ENCODE results near the gene HSPBP1.

The HSPBP1 gene

DNA sequence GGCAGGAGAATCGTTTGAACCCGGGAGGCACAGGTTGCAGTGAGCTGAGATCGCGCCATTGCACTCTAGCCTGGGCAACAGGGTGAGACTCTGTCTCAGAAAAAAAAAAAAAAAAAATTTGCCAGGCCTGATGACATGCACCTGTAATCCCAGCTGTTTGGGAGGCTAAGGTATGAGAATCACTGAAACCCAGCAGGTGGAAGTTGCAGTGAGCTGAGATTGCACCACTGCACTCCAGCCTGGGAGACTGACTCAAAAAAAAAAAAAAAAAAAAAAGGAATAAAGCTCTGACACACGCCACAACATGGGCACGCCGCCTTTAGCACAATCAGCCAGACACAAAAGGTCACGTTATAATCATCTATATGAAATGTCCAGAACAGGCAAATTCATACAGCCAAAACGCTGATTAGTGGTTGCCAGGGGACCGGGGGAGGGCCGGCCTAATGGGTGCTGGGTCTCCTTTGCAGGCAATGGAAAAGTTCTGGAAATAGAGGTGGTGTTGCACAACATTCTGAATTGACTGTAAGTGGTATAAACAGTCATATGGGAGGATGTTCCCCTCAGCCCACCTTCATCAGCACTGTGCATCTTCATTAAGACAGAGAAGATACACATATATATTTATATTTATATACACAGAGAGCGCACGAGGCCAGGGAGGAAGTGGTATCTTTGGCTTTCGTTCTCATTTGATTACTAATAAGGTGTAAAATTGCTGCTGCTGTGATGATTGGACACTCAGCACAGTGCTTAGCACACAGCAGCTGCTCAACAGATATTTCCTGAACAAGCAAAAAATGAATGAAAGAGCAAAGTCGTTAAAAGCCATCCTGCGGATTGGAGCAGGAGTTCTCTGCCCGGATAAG lies 3.8 kb downstream of the HSPBP1 start:
- peak; percentile 69 for DNase-seq (ENCODE audit: low spot score)

DNA sequence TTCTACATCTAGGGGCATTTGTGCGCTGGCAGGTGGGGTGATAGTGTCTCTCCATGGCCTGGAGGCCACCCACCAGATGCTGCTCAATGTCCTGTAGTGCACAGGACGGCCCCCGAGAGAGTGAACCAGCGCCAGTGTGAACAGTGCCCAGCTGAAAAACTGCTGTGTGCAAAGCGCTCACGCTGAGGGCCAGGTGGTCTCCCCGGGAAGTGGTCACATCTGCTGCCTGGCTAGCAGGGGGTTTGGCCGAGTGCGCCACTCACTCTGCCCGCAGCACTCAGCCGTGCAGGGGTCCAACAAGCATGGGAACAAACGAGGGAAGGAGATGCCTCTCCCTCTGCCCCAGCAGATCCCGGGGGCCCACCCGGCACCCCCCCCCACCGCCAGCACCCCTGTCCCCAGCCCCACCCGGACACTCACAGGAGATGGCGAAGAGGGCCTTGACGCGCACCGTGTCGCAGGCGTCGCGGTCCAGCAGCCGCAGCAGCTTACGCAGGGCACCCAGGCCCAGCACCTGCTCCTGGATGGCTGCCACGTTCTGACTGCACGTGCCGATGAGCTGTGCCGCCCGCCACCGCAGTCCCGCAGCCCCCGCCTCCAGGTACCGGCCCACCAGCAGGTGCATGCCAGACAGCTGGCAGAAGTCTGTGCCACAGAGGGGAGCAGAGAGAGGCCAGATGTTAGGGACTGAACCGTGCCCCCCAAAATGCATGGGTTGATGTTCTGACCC lies 5.8 kb downstream of the HSPBP1 start:
- no peak for DNase-seq (ENCODE audit: low spot score)

DNA sequence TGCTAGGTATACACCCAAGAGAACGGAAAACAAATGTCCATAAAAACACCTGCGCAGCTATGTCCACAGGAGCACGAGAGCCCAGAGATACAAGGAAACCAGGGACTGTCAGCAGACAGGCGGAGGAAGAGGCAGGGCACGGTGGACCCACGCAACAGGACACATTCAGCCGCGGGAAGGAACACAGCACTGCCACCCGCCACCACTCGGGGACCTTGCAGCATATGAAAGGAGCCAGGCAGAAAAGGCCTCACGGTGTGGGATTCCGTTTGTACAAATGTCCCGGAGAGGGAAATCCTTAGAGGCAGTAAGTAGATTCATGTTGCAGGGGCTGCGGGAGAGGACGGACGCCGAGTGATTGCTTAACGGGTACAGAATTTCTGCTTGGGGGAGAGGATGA lies 7.8 kb downstream of the HSPBP1 start:
- no peak for DNase-seq (ENCODE audit: low spot score)

DNA sequence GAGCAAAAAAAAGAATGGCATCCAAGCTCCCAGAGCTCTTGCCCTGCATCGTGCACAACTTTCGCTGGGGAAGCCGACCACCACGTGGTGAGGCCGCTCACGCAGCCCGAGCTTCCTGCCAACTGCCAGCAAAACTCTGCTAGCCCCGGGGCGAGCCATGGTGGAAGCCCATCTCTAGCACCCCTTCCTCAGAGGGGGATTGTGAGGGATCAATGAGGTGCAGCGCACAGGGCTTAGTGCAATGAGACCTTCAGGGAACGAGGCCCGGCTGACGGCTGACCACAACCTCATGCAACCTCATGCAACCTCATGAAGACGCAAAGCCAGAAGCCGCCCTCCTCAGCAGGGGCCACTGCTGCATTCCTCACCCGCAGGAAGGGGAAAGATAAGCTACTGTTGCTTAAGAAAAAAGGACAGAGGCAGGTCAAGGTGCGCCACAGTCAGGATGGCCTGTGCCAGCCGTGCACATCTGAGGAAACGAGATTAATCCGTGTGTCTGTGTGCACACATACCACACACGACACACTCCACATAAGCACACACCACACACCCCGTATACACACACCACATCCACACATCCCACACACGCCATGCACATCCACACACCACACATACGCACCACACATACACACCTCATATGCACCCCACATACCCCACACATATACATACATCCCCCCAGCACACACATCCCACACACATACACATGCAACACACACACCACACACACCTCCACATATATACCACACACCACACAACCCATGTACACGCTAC lies 9.6 kb downstream of the HSPBP1 start:
- DNase-seq (ENCODE audit: low spot score), result no peak

DNA sequence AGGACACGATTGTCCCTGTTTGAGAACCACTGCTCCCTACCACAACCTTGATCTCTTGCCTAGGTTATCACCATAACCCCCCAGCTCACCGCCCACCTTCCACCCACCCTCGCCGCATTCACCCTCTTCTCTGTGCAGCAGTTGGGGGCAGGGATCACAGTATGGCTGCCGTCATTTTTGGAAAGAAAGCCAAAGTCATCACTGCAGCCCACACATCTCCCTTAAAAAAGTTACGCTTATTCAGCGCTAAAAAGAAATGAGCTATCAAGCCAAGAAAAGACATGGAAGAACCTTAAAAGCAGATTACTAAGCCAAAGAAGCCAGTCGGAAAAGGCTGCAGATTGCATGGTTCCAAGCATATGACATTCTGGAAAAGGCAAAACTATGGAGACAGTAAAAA lies 10.6 kb downstream of the HSPBP1 start:
- DNase-seq (ENCODE audit: low spot score), result no peak

DNA sequence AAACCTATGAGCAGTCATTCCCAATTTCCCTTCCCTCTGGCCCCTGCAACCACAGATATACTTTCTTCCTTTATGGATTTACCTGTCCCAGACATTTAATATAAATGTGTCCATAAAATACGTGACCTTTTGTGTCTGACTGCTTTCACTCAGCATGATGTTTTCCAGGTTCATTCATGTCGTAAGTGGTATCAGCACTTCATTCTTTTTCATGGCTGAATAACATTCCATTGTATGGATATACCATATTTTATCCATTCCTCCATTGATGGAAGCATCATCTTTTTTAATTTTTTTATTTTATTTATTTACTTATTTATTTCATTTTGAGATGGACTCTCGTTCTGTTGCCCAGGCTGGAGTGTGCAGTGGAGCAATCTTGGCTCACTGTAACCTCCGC lies 13.1 kb downstream of the HSPBP1 start:
- no peak for DNase-seq (ENCODE audit: low spot score)

DNA sequence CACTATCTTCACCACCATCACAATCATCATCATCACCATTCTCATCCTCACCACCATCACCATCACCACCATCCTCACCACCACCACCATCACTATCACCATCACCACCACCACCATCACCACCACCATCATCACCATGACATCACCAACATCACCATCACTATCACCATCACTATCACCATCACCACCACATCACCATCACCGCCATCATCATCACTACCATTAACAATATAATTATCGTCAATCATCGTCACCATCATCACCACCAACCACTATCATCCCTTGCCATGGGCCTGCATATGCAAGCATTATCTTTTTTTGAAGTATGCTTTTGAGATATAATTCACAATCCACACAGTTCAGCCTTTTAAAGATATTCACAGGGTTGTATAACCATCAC lies 13.5 kb downstream of the HSPBP1 start:
- DNase-seq (ENCODE audit: low spot score), result no peak

DNA sequence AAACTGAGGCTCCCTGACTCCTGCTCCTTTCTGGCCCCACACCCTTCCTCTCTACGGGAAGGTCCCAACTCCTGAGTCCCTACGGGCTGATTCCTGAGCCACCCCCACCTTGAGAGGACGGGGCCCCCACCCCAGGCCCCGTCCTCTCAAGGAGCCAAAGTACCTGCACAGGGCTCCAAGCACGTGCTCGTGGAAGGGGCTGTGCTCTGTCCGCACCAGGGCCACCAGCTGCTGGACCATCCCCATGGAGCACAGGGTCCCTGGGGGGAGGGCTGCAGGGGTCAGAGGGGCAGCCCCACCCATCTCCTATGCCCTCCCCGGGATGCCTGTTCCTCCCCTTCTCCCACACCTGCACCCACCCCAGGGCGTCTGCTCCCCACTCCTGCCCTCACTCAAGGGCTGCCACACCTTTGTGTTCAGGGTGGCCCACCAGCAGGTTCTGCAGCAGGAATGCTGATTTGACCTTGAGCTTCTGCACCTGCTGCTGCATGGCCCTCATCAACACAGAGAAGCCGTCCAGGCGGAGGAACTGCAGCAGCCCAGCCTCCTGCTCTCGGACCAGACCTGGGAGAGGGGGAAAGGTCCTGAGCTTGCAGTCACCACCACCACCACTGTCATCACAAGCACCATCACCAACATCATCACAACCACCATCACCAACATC lies 14.1 kb downstream of the HSPBP1 start:
- no peak for DNase-seq (ENCODE audit: low spot score)

DNA sequence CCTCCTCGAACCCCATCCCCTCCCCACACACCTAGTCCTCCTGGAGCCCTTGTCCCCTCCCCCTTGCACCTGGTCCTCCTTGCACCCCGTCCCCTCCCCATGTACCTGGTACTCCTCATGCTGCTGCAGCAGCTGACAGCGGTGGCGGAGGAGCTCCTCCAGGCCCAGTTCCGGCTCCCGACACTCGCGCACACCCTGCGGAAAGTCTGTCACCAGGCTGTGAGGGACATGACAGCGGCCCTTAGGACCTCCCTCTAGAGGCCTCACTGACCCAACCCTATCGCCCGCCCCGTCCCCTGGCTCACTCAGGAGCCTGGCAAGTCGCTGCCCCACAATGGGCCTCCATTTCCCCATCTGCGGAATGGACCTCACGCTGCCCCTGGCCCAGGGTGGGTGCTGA lies 14.7 kb downstream of the HSPBP1 start:
- DNase-seq (ENCODE audit: low spot score), result no peak

DNA sequence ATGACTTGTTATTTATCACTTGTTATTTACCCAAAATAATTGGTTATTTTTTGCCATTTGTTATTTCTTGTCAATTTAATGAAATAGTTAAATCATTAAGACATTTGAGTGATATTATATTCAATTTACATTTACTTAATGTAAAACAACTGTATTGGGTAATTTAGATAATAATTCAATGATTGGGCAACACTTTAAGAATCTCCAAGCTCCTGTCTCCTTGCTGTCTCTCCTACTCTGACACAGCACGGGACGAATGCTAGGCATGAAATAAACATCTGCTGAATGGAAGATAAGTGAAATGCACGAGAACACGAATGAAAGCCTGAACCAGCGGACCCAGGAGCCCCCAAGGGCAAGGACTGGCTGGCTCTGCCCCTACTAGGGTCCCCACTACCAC lies 15.4 kb downstream of the HSPBP1 start:
- no peak for DNase-seq (ENCODE audit: low spot score)

DNA sequence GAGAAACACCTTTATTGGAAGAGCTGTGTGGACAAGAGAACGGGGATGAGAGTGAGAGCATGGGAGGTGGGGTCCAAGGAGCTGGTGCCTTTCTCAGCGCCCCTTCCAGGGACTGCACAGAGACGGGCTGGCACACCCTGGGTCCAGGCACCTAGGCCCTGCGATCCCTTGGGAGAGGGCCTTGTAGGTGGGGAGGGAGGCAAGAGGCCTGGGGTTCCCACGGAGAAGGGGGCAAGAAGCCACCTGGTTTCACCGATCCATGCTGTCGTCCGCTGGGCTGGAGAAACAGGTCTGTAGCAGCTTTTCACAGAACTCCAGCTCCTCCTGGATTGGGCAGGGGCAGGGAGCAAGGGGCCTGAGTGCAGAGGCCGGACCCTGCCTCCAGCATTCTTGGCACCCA lies 17.6 kb downstream of the HSPBP1 start:
- no peak for DNase-seq (ENCODE audit: low spot score)

DNA sequence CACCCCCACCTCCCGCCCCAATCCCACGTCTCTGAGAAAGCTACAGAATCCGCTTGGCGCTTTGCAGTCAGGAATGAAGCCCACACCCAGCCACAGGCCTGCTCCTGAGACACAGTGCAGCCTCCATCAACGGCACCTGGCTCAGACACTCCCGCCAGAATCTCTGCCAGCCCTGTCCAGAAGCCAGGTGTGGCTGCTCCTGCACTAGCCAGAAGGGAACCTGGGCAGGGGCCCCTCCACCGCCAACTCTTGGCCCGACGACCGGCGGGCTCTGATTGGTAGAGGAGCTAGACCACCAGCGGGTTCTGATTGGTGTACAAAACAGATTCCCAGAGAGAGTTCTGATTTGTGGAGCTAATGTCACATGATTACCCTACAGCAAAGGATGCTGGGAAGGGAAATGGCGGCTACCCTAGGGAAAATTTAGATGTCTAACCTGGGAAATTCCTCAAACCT lies 18.2 kb downstream of the HSPBP1 start:
- no peak for DNase-seq (ENCODE audit: low spot score)

DNA sequence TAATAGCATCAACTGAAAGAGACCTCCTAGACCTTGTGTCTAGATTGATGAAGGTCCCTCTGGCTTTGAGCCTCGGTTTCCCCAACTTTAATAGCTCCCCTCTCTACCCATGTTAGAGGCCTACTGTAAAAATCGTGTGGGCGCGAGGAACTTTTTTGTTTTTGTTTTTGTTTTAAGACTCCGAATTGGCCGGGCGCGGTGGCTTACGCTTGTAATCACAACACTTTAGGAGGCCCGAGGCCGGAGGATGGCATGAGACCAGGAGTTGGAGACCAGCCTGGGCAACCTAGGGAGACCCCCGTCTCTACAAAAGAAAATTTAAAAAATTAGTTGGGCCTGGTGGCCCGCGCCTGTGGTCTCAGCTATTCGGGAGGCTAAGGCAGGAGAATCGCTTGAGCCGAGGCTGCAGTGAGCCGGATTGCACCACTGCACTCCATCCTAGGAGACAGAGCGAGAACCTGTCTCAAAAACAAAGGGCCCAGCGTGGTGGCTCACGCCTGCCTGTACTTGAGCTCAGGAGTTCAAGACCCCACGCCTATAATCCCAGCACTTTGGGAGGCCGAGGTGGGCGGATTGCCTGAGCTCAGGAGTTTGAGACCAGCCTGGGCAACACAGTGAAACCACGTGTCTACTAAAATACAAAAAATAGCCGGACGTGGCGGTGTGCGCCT lies 20.2 kb downstream of the HSPBP1 start:
- no peak for DNase-seq (ENCODE audit: low spot score)

DNA sequence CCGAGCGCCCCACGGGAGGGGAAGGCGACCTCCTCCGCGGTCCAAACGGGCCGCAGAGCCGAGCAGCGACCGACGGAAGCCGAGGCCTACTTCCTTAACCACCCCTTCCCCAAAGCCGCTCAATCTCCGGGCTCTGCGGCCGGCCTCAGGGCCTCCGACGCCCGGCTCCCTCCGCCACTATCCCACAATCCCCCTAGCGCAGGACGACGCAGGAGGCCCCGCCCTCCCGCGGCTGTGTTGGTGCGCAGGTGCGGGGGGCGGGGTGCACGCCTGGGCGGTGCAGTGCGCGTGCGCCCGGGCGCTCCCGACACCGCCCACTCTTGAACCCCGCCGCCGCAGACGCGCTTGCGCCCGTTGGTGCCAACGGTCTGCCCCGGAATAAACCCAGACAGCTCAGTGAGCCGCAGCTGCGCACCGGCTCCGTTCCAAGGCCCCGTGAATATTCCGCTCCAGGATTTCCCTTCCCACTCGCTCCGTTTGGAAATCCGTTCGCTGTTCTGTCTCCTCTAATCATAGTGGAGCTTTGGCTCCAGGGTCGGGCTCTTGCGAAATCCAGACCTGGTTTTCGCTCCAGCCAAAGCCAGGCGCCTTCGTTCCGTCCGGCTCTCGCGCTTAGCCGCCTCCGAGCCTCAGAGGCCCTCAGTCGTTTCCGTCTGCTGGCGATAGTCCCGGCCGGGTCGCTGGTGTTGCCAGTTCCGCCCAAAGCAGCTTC lies 20.9 kb downstream of the HSPBP1 start, which contains the start of gene PPP6R1:
Gene PPP6R1, minus strand, starts transcription at position 190 of the 712 bp plus-strand sequence. CDS start 11,914 bp downstream, outside the sequence.
- DNase-seq (ENCODE audit: low spot score), result peak; percentile 97

DNA sequence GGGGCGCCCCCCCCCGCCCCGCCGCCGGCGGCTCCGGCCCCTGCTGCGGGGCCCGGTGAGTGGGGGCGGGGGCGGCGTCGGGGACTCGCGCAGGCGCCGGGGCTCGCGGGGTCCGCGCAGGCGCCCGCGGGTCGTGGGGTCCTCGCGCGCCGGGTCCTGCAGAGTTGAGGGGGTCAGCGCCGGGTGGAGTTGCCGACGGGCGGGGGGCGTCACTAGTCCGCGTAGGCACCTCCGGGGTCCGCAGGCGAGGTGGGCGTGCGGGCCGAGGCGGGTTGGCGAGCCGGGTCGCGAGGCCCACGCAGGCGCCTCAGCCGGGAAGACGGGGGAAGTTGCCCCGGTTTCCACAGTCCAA lies 21.5 kb downstream of the HSPBP1 start:
- peak; percentile 68 for DNase-seq (ENCODE audit: low spot score)

DNA sequence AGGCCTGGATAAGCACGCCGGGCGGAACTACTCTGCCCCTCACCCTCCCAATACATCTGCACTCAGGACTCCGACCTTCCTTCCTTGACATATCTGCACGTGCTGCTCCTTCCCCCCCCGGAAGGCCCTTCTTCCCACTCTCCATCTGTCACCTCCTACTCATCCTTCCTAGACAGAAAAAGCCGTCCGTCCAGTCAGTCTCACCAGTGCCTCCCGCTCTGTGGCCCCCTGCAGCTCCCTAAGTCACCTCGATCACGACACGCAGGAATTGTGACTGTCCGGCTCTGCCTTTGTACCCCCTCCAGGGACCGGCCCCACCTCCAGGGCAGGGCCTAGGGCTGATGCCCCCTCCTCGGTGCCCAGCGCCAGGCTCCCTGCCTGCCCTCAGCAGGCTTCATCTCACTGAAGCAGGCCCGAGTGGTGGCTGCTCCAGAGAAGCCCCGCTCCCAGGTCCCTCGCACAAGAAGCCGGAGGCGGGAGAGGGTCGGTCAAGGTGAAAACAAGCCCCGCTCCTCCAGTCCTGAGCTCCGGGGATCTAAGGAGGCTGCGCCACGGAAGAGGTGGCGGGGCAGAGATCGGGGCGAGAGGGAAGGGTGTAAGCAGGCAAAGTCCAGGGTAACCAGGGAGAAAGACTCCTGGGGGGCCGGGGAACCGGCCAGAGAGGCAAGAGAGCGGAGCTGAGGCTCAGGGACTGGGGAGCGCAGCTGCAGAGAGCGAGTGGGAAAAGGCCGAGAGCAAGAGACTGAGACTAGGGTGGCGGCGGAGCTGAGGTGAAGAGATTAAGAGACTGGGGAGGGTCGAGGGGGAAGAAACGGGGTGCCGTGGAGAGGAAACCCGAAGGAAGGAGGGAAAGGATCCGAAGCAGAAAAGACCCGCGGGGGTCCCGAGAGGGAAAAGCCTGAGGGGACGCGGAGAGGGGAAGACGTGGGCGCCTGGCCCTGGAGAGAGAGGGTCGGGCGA lies 22.2 kb downstream of the HSPBP1 start:
- DNase-seq (ENCODE audit: low spot score), result peak; percentile 46

DNA sequence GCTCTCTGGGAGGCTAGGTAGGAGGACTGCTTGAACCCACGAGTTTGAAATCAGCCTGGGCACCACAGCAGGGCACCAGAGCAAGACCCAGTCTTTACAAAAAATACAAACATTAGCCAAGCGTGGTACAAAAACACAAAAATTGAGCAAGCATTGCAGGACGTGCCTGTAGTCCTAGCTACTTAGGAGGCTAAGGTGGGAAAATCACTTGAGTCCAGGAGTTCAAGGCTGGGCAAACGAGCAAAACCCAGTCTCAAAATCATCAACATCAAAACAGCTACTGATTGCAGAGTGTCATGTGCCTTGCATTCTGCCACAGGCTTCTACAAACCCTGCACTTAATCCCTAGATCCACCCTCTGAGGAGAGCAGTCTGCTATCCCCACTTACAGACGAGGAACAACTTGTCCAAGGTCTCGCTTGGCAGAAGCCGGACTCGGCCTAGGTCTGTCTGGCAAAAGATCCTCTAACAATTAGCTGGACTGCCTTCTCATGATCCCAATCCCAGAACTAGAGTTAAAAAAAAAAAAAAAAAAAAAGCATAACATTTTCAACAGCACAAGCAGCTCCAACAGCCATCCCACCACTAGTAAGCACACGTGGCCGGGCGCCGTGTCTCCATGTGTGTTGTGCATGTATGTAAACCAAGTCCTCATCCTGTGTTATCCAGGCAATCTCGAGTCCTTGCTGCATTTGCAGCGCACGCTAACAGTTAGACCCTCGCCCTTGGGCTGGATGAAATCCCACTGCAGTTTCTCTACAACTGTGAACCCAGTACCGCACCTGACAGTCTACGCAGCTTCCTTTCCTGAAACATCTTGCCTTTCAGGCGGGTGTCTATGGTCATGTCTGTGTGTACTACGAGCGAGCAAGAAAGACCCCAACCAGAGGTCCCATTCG lies 23.1 kb downstream of the HSPBP1 start:
- DNase-seq (ENCODE audit: low spot score), result no peak

DNA sequence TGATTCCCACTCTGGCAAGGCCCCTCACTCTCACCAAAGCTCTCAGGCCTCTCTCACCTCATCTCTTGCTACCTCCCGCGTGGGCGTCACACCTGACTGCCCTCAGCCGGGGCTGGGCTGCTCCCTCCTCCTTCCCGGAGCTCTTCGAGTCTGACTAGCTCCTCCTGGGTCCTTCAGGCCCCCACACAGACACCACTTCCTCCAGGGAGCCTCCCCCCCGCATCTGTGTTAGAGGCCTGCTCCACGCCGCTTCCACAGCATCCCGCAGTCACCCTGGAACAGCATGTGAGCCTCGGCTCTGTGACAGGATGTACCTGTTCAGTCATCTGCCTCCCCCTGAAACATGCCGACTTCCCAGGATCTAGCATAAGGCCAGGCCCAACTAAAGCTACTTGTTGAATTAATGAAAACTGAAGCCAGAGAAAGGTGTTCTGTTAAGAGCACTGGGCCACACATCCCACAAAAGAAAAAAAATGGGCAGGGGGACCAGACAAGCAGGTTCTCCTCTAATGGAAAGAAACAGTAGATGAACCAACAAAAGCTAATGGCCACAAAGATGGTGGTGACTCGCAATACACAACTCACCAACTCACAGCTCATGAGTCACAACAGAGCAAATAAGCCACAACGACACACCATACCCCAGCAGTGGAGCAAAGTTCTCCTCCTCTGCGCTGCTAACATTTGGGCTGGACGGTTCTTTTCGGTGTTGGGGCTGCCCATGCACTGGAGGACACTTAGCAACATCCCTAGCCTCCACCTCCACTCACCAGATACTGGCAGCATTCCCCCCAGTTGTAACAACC lies 24.1 kb downstream of the HSPBP1 start:
- DNase-seq (ENCODE audit: low spot score), result peak; percentile 53
